Spleen (tissue), 11 donors: ENCODE data around the gene TMEM150C. TPM values are rescaled to one million over a fixed set of nuclear protein-coding genes. Genes with fewer than 3 reads are reported as not detected.

Experiments
- DNase-seq: peaks from one replicate; pipeline ENCODE4 v3.0.0-alpha.2; 2020
- H3K27ac ChIP-seq, 8 donors: fragments of 200-600 bp; sonication (generic) in 7 of 8; 1 replicate in 4 of 8; 2 replicates in 4 of 8; pipeline versions ENCODE4 v1.5.0 to v1.8.0; 2016 to 2021; ENCODE audit warnings: inconsistent platforms in 4 of 8, mild to moderate bottlenecking in 4 of 8, moderate library complexity in 1 of 8
- H3K27me3 ChIP-seq, 7 donors: fragments of 200-600 bp; sonication (generic) in 6 of 7; replicated peaks in 1 of 7; 1 replicate in 4 of 7; 2 replicates in 3 of 7; pipeline versions ENCODE4 v1.5.0 to v1.8.0; 2016 to 2021; ENCODE audit warnings: inconsistent platforms in 3 of 7, mild to moderate bottlenecking in 1 of 7
- H3K36me3 ChIP-seq, 6 donors: fragments of 200-600 bp; sonication (generic) in 5 of 6; 1 replicate in 4 of 6; 2 replicates in 2 of 6; pipeline versions ENCODE4 v1.5.0 to v1.8.0; 2016 to 2021; ENCODE audit warnings: inconsistent platforms in 2 of 6
- H3K4me1 ChIP-seq, 6 donors: fragments of 200-600 bp; sonication (generic) in 5 of 6; 1 replicate in 3 of 6; 2 replicates in 3 of 6; pipeline versions ENCODE4 v1.5.0 to v1.8.0; 2016 to 2021; ENCODE audit warnings: inconsistent platforms in 3 of 6
- H3K4me3 ChIP-seq, 8 donors: fragments of 200-600 bp; sonication (generic) in 7 of 8; 1 replicate in 4 of 8; 2 replicates in 4 of 8; pipeline versions ENCODE4 v1.5.0 to v1.8.0; 2016 to 2021; ENCODE audit warnings: inconsistent platforms in 4 of 8, mild to moderate bottlenecking in 4 of 8, moderate library complexity in 2 of 8
- H3K9me3 ChIP-seq, 8 donors: fragments of 200-600 bp; sonication (generic) in 7 of 8; 1 replicate in 4 of 8; 2 replicates in 4 of 8; pipeline versions ENCODE4 v1.5.0 to v1.8.0; 2016 to 2021; ENCODE audit warnings: inconsistent platforms in 4 of 8
- POLR2A ChIP-seq, 3 donors: fragments of 450-650 bp; IDR thresholded peaks; one replicate each; pipeline ENCODE4 v1.5.1; 2017; ENCODE audit warnings: antibody characterized with exemption in 3 of 3, mild to moderate bottlenecking in 1 of 3
- POLR2AphosphoS5 ChIP-seq, 3 donors: sonication (generic); formaldehyde crosslinking; IDR thresholded peaks; one replicate each; pipeline ENCODE4 v1.5.1; 2017; ENCODE audit warnings: antibody characterized with exemption in 3 of 3
- WGBS, 5 donors: extraction: QIAGEN DNeasy Blood & Tissue Kit in 3 of 5; methylation state at CpG; one replicate each; pipeline versions ENCODE4 v1.1.5 to v1.1.7; 2013 to 2018; 5-methylcytosine and 5-hydroxymethylcytosine counted together
- intact Hi-C: fragments of 100-400 bp; cut with DNase I; formaldehyde crosslinking; loops from one replicate; pipeline ENCODE4 v1.15.0; 2023; ENCODE audit warnings: low total_unique reads
- polyA plus RNA-seq, 3 donors: library from polyadenylated mRNA; stranded (reverse); fragments of 200-250 nt; gene quantifications; one replicate each; pipeline ENCODE4 v1.2.1, GENCODE V29; 2013
- total RNA-seq, 7 donors: library from RNA; depleted of rRNA in 3 of 7; stranded (reverse); fragments of >200 nt in 3 of 7; fragmentation: NEBNext Ultra II Directional in 4 of 7; extraction: Animal tissue kit (Norgen Biotek cat#: 25700) in 4 of 7; gene quantifications; one replicate each; pipeline versions ENCODE4 v1.1.0 to v1.2.1, GENCODE V29; 2016 to 2021
- TF ChIP-seq, protein P1 (sequence below), 11 experiments: fragments of 200-600 bp in 7 of 11; fragments of 450-650 bp in 4 of 11; sonication (generic) in 4 of 11; IDR thresholded peaks in 8 of 11; conservative IDR thresholded peaks in 3 of 11; 1 replicate in 7 of 11; 2 replicates in 4 of 11; pipeline versions ENCODE4 v1.4.0 to v1.8.0; 2016 to 2021; ENCODE audit warnings: antibody characterized with exemption in 11 of 11, inconsistent platforms in 4 of 11, mild to moderate bottlenecking in 1 of 11
- donor health status: healthy with polysubstance abuse.
- donor health status: DM: no; HTN: no; CAD: no; lungs with moderate emphysema.
- donor health status: DM: no; HTN: no; CAD: no.
- donor health status: Bipolar disorder and iron deficiency.
- donor health status: healthy.
- donor health status: DM: no; HTN: no; CAD: no.
- donor health status: DM: yes; HTN: yes; CAD: no.

The TMEM150C gene
- total and polyA plus RNA-seq, 10 donors = 3.6 to 26.0 (median 9.4) TPM

DNA sequence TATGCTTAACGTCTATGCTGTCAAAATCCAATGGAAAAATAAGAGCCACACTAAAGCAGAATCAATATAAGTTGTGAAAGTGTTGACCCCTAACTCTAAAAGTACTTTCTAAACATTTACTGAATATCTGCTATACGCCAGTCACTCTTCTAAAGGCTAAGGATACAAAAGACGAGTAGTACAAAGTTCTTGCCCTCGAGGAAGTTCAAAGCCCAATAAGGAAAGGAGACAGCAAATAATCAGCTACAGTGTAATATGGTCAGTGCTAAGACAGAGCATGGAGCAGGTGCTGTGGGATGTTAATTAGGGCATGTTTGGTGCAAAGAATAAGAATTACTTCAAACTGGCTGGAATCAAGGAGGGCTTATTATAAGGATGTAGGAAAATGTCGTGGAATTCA, 31.6 kb upstream of the TMEM150C start:
- Histone ChIP-seq H3K4me3 (no peak overlapping the region), H3K4me1 (no peaks in the 10 kb centered on the region), H3K27ac (no peak overlapping the region), H3K9me3 (no peaks in the 10 kb centered on the region), H3K36me3 (no peaks in the 10 kb centered on the region), H3K27me3 (peaks cover 0 to 9% (median 0%) of the 10 kb centered on the region in 7 donors)
- intact Hi-C loops = no loop called here
- TF ChIP-seq POLR2AphosphoS5 (IDR thresholded peaks at IDR 0.05) (no peak), POLR2A (IDR thresholded peaks at IDR 0.05) (no peak)
- TF ChIP-seq, protein P1, sequence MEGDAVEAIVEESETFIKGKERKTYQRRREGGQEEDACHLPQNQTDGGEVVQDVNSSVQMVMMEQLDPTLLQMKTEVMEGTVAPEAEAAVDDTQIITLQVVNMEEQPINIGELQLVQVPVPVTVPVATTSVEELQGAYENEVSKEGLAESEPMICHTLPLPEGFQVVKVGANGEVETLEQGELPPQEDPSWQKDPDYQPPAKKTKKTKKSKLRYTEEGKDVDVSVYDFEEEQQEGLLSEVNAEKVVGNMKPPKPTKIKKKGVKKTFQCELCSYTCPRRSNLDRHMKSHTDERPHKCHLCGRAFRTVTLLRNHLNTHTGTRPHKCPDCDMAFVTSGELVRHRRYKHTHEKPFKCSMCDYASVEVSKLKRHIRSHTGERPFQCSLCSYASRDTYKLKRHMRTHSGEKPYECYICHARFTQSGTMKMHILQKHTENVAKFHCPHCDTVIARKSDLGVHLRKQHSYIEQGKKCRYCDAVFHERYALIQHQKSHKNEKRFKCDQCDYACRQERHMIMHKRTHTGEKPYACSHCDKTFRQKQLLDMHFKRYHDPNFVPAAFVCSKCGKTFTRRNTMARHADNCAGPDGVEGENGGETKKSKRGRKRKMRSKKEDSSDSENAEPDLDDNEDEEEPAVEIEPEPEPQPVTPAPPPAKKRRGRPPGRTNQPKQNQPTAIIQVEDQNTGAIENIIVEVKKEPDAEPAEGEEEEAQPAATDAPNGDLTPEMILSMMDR (IDR thresholded peaks at IDR 0.05 in 8 of 11, conservative IDR thresholded peaks at IDR 0.05 in 3 of 11) = no peak
- WGBS, 5 donors = 75 to 85% (median 83%) methylated on average over 5 of the region's 5 CpGs
- no peak for DNase-seq

DNA sequence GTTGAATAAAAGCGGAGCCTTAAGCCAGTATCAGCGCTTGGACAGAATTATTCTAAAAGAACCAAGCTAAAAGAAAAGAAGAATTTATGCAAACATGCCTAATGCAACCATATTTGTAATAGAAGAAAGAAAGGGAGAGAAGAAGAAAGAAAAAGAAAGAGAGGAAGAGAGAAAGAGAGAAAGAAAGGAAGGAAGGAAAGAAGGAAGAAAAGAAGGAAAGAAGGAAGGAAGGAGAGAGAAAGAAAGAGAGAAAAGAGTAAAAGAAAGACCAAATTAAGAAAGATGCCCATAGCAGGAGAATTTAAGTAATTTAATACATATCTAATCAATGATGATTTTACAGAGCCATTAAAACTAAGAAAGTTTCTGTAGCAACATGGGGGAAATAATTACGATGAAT, 30.9 kb upstream of the TMEM150C start:
- DNase-seq = no peak
- no peaks in the 10 kb centered on the region for H3K4me1 ChIP-seq
- no peaks in the 10 kb centered on the region for H3K36me3 ChIP-seq
- H3K27ac ChIP-seq = no peak overlapping the region
- no peaks in the 10 kb centered on the region for H3K9me3 ChIP-seq
- H3K27me3 ChIP-seq = peaks cover 0 to 9% (median 0%) of the 10 kb centered on the region in 7 donors
- no peak overlapping the region for H3K4me3 ChIP-seq
- TF ChIP-seq POLR2AphosphoS5 (IDR thresholded peaks at IDR 0.05) (no peak), POLR2A (IDR thresholded peaks at IDR 0.05) (no peak)
- TF ChIP-seq, protein P1 (IDR thresholded peaks at IDR 0.05 in 8 of 11, conservative IDR thresholded peaks at IDR 0.05 in 3 of 11) = no peak
- intact Hi-C loops = no loop called here
- WGBS, 5 donors = 81 to 97% (median 96%) methylated on average over 3 of the region's 3 CpGs

DNA sequence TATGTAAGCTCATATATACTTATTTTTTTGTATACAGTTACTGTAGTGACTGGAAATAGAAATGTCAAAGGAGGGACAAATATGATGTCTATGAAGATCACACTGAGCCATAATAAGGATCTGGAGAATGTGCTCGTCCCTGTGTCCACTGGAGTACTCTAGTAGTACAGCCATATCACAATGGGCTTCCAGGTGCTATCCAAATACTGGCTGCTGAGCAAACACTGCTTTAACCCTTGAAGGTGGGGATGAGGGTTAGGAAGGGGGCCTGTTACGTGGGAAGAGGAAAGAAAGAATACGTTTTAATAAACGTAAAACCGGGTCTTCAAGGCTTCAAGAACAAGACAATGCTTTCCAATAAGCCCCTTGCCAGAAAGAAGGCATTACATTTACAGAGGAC, 29.8 kb upstream of the TMEM150C start:
- Histone ChIP-seq H3K36me3 (no peaks in the 10 kb centered on the region), H3K4me1 (no peaks in the 10 kb centered on the region), H3K9me3 (no peaks in the 10 kb centered on the region), H3K27ac (no peak overlapping the region), H3K27me3 (peaks cover 0 to 9% (median 0%) of the 10 kb centered on the region in 7 donors), H3K4me3 (no peak overlapping the region)
- intact Hi-C loops = no loop called here
- 67 to 89% (median 81%) methylated on average over 5 of the region's 5 CpGs for WGBS, 5 donors
- TF ChIP-seq, protein P1 (IDR thresholded peaks at IDR 0.05 in 8 of 11, conservative IDR thresholded peaks at IDR 0.05 in 3 of 11) = no peak
- TF ChIP-seq POLR2AphosphoS5 (IDR thresholded peaks at IDR 0.05) (no peak), POLR2A (IDR thresholded peaks at IDR 0.05) (no peak)
- DNase-seq = no peak

DNA sequence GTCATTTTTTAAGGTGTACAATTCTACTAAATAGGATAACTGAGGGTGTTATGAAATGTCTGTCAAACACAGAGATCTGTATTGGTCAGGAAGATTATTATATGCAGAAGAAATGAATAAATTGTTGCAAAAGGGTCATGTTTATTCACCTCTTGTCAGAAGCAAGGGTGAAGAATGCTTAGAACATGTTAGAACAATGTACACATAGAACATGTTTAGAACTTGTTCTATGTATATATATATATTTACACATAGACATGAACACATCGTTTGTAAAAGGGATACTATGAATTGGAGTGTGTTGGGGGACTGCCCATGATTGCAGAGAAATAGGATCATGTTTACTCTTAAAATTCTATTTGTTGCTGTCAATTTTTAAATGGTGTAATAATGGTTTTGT, 28.0 kb upstream of the TMEM150C start:
- no peaks in the 10 kb centered on the region for H3K4me1 ChIP-seq
- TF ChIP-seq, protein P1 (IDR thresholded peaks at IDR 0.05 in 8 of 11, conservative IDR thresholded peaks at IDR 0.05 in 3 of 11) = no peak
- TF ChIP-seq POLR2AphosphoS5 (IDR thresholded peaks at IDR 0.05) = no peak
- TF ChIP-seq POLR2A (IDR thresholded peaks at IDR 0.05) = no peak
- 70 to 100% (median 83%) methylated on average over 1 of the region's 1 CpG for WGBS, 5 donors
- H3K36me3 ChIP-seq = no peaks in the 10 kb centered on the region
- no peak overlapping the region for H3K4me3 ChIP-seq
- H3K27ac ChIP-seq = no peak overlapping the region
- intact Hi-C loops = no loop called here
- DNase-seq = no peak
- peaks cover 0 to 9% (median 0%) of the 10 kb centered on the region in 7 donors for H3K27me3 ChIP-seq
- H3K9me3 ChIP-seq = no peaks in the 10 kb centered on the region
